Adrenal gland (tissue), 5 donors: ENCODE data around the gene SRGAP3.

Experiments used
- CTCF ChIP-seq, 6 experiments: fragments of 450-650 bp in 4 of 6; fragments of 200-600 bp in 2 of 6; sonication (generic) in 1 of 6; IDR thresholded peaks; 1 replicate in 5 of 6; 2 replicates in 1 of 6; pipeline versions ENCODE4 v1.5.1 to v1.8.0; 2016 to 2021; ENCODE audit warnings: antibody characterized with exemption in 6 of 6, mild to moderate bottlenecking in 2 of 6, moderate library complexity in 1 of 6
- POLR2A ChIP-seq, 2 donors: fragments of 450-650 bp; IDR thresholded peaks; one replicate each; pipeline ENCODE4 v1.6.1; 2017; ENCODE audit warnings: antibody characterized with exemption in 2 of 2, mild to moderate bottlenecking in 2 of 2, moderate library complexity in 1 of 2
- donor health status: DM: no; HTN: no; CAD: no.

DNA sequence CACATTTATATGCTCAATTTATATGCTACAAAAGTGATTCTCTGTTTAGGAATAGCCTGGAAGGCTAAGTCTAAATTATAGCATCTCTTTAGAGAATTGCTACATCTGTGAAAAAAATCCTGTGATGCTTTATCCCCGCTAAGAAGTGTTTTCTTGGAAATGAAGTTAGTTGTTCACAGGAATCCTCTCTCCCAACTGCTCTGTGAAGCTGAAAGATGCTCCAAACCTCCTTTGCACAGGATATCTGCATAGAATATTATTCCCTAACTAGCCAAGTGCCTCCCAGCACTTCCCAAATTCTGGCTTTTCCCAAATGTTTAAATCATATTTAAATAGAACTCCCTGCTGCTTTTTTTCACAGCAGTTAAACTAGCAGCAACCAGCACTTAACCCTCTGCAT, 132.2 kb downstream of the SRGAP3 start:
- no peak for TF ChIP-seq CTCF (IDR thresholded peaks at IDR 0.05)
- TF ChIP-seq POLR2A (IDR thresholded peaks at IDR 0.05) = no peak
